ENCODE data around the gene TYSND1.

The TYSND1 gene

DNA sequence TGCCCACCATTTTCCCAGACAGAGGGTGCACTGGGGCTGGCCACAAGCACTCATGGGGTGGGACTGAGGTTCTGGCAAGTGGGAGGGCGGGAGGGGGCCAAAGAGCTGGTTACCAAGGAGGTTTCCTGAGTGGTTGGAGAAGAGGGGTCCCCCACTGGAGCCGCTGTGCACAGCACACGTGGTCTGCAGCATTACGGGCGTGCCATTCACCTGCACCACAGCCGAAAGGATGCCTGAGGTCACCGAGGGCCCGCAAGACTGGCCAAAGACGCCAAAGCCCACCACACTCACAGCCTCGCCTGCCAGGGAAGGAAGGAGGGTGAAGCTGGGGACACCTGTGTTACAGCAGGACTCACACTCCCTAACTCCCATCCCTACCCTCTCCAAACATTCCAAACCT lies 3.9 kb downstream of the TYSND1 start:
- no peak for TF ChIP-seq CTCF (IDR thresholded peaks at IDR 0.05; ENCODE audit: insufficient read depth, low read length, poor library complexity, severe bottlenecking)
- TF ChIP-seq EZH2phosphoT487 (conservative IDR thresholded peaks at IDR 0.05; ENCODE audit: low read length), result no peak
- Histone ChIP-seq H3K4me2 (ENCODE audit: low read depth, low read length, poor library complexity, severe bottlenecking) (no peak overlapping the region), H2AFZ (ENCODE audit: low read depth, low read length, severe bottlenecking) (no peak overlapping the region), H3K4me3 (ENCODE audit: insufficient read depth, low read length, poor library complexity, severe bottlenecking) (no peak overlapping the region), H3K9ac (ENCODE audit: low read length) (no peak overlapping the region), H3K79me2 (ENCODE audit: insufficient read depth, low read length) (peaks cover 23% of the 10 kb centered on the region), H3K9me3 (ENCODE audit: insufficient read depth, low read length) (no peaks in the 10 kb centered on the region), H3F3A (ENCODE audit: insufficient read depth) (peaks cover 7% of the 10 kb centered on the region), H4K20me1 (ENCODE audit: low read depth, low read length) (no peaks in the 10 kb centered on the region), H3K27me3 (ENCODE audit: low read length) (no peaks in the 10 kb centered on the region), H3K36me3 (ENCODE audit: low read length) (no peaks in the 10 kb centered on the region), H3K27ac (ENCODE audit: low read depth, low read length) (no peak overlapping the region), H3K9me2 (replicated peaks; ENCODE audit: insufficient read depth, low read length) (no peaks in the 10 kb centered on the region)

GRCh38 chr10:70140297-70140696 lies 6.2 kb downstream of the TYSND1 start:
- no peaks in the 10 kb centered on the region for H3K27me3 ChIP-seq (ENCODE audit: low read length)
- H3K4me2 ChIP-seq (ENCODE audit: low read depth, low read length, poor library complexity, severe bottlenecking), result no peak overlapping the region
- H3K9me3 ChIP-seq (ENCODE audit: insufficient read depth, low read length), result no peaks in the 10 kb centered on the region

DNA sequence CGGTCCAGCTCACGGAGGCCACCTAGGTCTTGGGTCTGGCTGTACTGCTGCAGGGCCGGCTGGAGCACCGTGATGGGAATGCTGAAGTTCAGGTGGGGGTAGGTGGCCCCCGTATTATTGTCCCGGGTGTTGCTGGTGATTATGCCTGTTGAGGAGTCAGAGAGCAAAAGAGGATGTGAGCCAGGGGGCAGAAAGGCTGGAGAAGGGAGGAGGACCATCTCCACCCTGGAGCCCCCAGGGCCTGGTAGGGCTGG lies 6.6 kb downstream of the TYSND1 start:
- H2AFZ ChIP-seq (ENCODE audit: low read depth, low read length, severe bottlenecking), result no peak overlapping the region
- no peak overlapping the region for H3K27ac ChIP-seq (ENCODE audit: low read depth, low read length)
- H3K27me3 ChIP-seq (ENCODE audit: low read length), result no peaks in the 10 kb centered on the region
- no peak overlapping the region for H3K9ac ChIP-seq (ENCODE audit: low read length)
- H3K9me3 ChIP-seq (ENCODE audit: insufficient read depth, low read length), result no peaks in the 10 kb centered on the region
- H3K9me2 ChIP-seq (replicated peaks; ENCODE audit: insufficient read depth, low read length), result no peaks in the 10 kb centered on the region
- H3K79me2 ChIP-seq (ENCODE audit: insufficient read depth, low read length), result peaks cover 18% of the 10 kb centered on the region
- no peak overlapping the region for H3K4me3 ChIP-seq (ENCODE audit: insufficient read depth, low read length, poor library complexity, severe bottlenecking)
- TF ChIP-seq CTCF (IDR thresholded peaks at IDR 0.05; ENCODE audit: insufficient read depth, low read length, poor library complexity, severe bottlenecking) (no peak), EZH2phosphoT487 (conservative IDR thresholded peaks at IDR 0.05; ENCODE audit: low read length) (no peak)
- no peaks in the 10 kb centered on the region for H3K36me3 ChIP-seq (ENCODE audit: low read length)
- no peak overlapping the region for H3K4me2 ChIP-seq (ENCODE audit: low read depth, low read length, poor library complexity, severe bottlenecking)
- no peaks in the 10 kb centered on the region for H4K20me1 ChIP-seq (ENCODE audit: low read depth, low read length)
- H3F3A ChIP-seq (ENCODE audit: insufficient read depth), result no peaks in the 10 kb centered on the region

More at GRCh38 chr10:70140297-70140696, 6.2 kb downstream of the TYSND1 start:
- Histone ChIP-seq H3K4me3 (ENCODE audit: insufficient read depth, low read length, poor library complexity, severe bottlenecking) (no peak overlapping the region), H4K20me1 (ENCODE audit: low read depth, low read length) (no peaks in the 10 kb centered on the region), H3K79me2 (ENCODE audit: insufficient read depth, low read length) (peaks cover 22% of the 10 kb centered on the region), H3K9ac (ENCODE audit: low read length) (no peak overlapping the region), H3F3A (ENCODE audit: insufficient read depth) (no peaks in the 10 kb centered on the region), H2AFZ (ENCODE audit: low read depth, low read length, severe bottlenecking) (no peak overlapping the region), H3K27ac (ENCODE audit: low read depth, low read length) (no peak overlapping the region), H3K9me2 (replicated peaks; ENCODE audit: insufficient read depth, low read length) (no peaks in the 10 kb centered on the region), H3K36me3 (ENCODE audit: low read length) (no peaks in the 10 kb centered on the region)
- no peak for TF ChIP-seq CTCF (IDR thresholded peaks at IDR 0.05; ENCODE audit: insufficient read depth, low read length, poor library complexity, severe bottlenecking)
- no peak for TF ChIP-seq EZH2phosphoT487 (conservative IDR thresholded peaks at IDR 0.05; ENCODE audit: low read length)

All from SU-DHL-6 (cell line).